ENCODE measurements around the gene STXBP4.

STXBP4 gene

DNA sequence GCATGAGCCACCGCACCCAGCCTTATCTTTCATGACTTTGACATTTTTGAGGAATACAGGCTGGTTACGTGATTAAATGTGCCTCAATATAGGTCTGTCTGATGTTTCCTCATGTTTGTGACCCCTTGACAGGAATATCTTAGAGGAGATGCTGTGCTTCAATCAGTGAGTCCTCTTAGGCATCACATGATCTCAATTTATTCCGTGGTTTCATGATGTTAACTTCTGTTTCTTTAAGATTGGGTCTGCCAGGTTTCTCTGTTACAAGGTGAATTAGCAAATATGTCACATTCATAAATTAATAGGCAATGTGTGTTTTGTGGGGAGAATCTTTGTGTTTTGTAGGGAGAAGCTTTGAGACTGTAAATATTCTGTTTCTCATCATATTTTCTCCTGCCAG lies 3.3 kb downstream of the STXBP4 start:
- DNase-seq (ENCODE audit: low read depth), result no peak

DNA sequence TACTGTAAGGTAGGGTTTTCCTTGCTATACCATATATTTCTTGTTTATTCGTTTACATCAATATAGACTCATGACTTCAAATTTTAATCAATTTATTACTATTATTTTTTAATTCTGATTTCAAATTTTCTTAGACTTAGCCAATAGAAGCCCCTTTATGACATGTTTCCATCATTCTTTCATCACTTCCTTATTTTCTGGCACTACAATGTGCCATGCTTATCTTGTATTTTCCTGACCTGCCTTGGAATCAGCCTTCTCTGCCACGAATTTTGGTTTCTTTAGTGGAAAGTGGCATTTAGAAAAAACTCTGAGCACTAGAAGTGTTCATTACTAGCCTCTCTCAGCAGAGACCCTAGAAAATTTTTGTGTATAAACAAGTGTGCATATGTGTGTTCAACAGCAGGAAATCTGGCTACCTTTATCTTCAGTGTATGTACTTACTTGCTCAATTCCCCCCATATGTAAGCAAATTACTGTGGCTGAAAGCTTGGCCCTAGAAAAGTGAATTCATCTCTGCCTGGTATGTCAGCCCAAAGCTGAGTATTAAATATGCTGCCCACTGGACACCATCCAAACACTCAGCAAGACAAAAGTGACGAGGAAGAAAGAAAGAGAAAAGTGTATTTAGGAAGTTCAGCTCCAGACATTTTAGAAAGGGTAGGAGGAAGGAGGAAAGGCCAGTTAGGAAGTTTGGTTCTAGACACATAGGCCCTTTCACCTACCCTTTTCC lies 4.0 kb downstream of the STXBP4 start:
- DNase-seq (ENCODE audit: low read depth), result no peak

- no peak for DNase-seq (ENCODE audit: low read depth)
Measured at GRCh38 chr17:54974759-54975158, 6.2 kb downstream of the STXBP4 start.

GRCh38 chr17:54976316-54976715 lies 7.8 kb downstream of the STXBP4 start:
- no peak for DNase-seq (ENCODE audit: low read depth)

DNA sequence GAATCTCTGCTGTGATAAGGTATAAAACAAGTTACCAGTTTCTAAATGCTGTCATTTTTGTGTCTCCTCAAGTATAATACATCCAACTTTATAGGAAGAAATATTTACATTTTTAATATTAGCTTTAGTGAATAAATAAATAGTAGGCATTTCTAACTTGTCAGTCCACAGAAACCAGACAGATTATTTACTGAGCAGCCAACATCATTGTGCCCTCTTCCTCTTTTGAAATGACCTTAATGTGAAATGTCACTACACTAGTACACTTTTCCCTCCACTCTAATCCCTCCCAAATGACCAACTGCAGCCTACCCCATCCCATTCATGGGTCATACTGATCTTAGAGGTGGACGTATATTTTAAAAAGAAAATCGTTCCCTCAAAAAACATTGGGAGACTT lies 9.2 kb downstream of the STXBP4 start:
- DNase-seq (ENCODE audit: low read depth), result no peak

DNA sequence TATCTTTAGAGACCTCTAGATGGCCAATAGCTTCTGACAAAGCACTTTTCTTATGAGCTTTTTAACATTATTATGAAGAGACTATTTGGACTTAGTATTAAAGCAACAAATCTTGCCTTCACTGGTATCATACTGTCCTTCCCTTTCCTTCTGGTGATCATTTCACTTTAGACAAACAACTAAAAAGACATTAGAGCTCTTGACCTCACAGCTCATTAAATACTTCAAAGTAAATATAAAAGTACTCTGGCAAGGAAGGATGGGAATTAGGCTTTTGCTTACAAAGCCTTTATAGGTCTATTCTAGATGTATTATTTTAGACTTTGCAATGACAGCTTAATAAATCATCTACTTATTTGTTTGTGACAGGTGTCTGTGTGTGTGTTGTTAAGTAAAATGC lies 11.1 kb downstream of the STXBP4 start:
- no peak for DNase-seq (ENCODE audit: low read depth)

- DNase-seq (ENCODE audit: low read depth), result no peak
Measured at GRCh38 chr17:54980375-54980774, 11.8 kb downstream of the STXBP4 start.

DNA sequence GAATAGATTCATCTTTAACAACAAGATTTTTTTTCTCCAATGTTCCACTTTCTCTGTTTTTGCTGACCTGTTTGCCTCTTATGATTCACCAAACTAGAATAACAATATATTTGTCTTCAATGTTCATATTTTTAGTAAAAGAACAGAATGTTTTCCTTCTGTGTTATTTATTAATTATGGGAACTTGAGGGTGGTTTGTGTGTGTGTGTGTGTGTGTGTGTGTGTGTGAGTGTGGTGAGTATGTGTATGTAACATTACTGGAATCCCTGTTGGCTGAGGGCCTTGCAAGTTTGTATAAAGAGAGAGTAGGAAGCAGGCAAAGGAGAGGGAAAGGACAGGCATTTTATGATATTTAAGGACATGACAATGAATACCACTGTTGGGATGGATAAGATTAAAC lies 13.8 kb downstream of the STXBP4 start:
- DNase-seq (ENCODE audit: low read depth), result no peak

- DNase-seq (ENCODE audit: low read depth), result no peak
Measured at GRCh38 chr17:54983260-54983659, 14.7 kb downstream of the STXBP4 start.

GRCh38 chr17:54985476-54985875 lies 16.9 kb downstream of the STXBP4 start:
- DNase-seq (ENCODE audit: low read depth), result no peak

GRCh38 chr17:54990118-54990517 lies 21.6 kb downstream of the STXBP4 start:
- no peak for DNase-seq (ENCODE audit: low read depth)

GRCh38 chr17:54991567-54991966 lies 23.0 kb downstream of the STXBP4 start:
- DNase-seq (ENCODE audit: low read depth), result no peak

- DNase-seq (ENCODE audit: low read depth), result no peak
Measured at GRCh38 chr17:54992797-54993639, 24.5 kb downstream of the STXBP4 start.

DNA sequence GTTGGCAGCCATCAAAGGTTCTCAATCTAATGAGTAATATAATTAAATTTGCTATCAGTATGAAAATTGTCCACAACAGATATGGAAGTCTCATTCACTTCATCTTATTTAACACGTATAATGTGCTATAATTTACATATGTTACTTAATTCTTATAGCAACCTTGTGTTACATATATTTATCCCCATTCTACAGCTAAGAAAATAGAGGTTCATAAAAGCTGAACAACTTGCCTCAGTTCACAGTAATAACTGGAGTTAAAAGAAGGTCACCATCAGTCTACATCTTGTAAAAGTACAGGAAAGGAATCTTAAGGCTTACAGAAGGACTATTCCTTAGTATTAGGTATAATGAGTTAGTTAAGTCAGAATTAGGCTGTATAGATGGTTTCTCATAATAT lies 27.9 kb downstream of the STXBP4 start:
- DNase-seq (ENCODE audit: low read depth), result no peak

DNA sequence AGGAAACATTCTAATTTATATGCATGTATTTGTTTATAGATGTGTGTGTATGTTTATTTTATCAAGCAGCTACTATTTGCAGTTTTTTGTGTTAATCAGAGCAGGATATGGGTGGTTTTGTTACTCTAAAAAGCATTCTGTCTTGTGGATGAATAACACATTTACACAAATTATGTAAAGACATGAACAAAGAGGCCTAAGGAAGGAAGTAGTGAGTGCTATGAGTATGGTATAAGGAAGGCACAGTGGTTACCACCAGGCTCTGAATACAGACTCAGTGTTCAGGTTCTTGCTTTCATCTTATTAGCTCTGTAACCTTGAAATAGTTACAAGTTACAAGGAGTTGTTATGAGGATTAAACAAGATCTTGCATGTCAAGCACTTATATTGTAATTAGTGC lies 33.9 kb downstream of the STXBP4 start:
- DNase-seq (ENCODE audit: low read depth), result no peak

GRCh38 chr17:55004484-55004883 lies 35.9 kb downstream of the STXBP4 start:
- DNase-seq (ENCODE audit: low read depth), result no peak

DNA sequence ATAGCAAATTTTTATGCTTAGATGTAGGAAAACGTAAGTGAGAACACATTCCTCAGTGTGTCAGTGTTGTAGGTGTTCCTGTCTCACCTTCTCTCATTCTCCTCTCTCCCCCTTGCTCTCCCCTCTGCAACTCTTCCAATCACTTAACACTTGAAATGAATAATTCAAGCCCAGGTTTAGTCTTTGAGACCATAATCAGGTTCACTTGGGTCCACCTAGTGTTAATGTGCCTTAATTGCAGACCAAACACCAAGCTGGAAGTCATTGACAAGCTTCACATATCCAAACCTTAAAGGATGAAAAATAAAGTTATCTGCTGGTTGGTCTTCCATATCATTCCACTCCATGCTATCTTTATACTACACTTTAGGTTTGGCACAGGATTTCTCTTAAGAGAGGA lies 37.0 kb downstream of the STXBP4 start:
- no peak for DNase-seq (ENCODE audit: low read depth)

DNA sequence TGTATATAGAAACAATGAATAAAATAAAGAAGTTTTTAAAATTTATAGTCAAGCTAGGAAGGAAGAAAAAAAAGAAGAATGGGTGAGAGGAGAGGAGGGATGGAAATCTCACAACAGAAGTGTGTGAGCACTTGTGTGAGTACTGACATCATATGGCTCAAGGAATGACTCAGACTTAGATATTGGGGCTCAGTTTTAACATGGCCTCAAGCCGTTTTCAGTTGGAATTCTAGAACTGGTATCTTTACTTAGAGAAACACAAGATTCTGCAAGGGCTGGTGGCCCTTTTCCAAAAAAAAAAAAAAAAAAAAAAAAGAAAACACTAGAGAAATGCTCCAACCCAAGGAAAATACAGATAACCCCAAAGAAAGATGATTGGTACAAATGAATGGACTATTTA lies 55.1 kb downstream of the STXBP4 start:
- DNase-seq (ENCODE audit: low read depth), result no peak

DNA sequence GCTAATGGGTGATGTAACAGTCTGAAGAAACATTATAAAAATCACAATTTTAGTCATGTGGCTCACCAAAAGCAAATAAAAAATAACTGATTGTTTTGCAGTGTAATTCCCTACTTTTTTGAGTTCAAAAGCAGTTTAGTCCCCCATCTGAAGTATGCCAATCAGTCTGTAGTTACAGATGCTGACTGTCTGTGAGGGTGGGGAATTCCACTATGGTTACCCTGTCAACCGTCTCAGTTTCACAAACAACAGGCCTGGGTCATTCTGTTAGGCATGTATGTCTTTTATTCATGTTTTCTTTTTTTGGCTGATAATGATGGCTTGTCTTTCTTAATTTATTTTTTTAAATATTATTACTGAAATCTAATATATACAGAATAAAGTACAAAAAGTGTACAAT lies 69.3 kb downstream of the STXBP4 start:
- no peak for DNase-seq (ENCODE audit: low read depth)

- DNase-seq (ENCODE audit: low read depth), result no peak
Measured at GRCh38 chr17:55038291-55038690, 69.7 kb downstream of the STXBP4 start.

GRCh38 chr17:55040611-55041010 lies 72.0 kb downstream of the STXBP4 start:
- DNase-seq (ENCODE audit: low read depth), result no peak

DNA sequence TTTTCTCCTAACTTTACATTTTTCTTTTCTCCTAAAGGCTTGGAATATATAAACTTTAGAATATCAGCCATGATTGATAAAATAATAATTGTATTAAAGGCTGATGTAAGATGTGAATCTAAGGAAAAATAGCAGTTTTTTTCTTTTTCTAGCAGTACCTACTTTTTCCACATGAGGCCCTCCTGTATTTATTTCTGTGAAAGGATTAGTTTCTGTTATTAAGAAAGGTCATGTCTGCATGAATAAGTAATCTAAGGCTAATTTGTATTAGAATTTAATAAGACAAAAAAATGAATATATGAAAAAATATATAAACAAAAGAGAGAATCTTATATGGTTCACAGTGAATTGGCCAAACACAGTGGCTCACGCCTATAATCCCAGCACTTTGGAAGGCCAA lies 85.3 kb downstream of the STXBP4 start:
- no peak for DNase-seq (ENCODE audit: low read depth)

- no peak for DNase-seq (ENCODE audit: low read depth)
Measured at GRCh38 chr17:55054429-55054828, 85.9 kb downstream of the STXBP4 start.

DNA sequence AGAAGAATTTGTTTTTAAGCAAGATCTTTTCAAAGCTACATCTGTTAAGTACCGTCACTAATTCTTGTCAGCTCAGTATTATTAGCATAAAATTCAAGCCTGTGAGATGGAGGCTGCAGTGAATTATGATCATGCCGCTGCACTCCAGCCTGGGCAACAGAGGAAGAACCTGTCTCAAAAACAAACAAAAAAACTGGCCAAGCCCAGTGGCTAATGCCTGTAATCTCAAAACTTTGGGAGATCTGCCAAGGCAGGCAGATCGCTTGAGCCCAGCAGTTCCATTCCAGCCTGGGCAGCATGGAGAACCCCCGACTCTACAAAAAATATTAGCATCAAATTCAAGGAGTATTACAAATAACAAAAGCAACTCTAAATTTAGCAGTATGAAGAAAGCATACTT lies 88.0 kb downstream of the STXBP4 start:
- no peak for DNase-seq (ENCODE audit: low read depth)
